Inferior parietal cortex (tissue), 1 donor: ENCODE data around the gene MAMDC4.
A peak's percentile ranks its signal among the peaks of the same experiment; 100 is the strongest.
"Not testable (repeated sequence)": the region's sequence is repeated elsewhere in the genome, so short reads cannot be mapped to it uniquely, and the experiment has no call there.

Experiments
- DNase-seq: peaks from one replicate; pipeline ENCODE4 v3.0.0-alpha.2; 2016; ENCODE audit errors: extremely low spot score

Gene MAMDC4

GRCh38 chr9:136851941-136852663, at the start of gene MAMDC4:
Gene MAMDC4, plus strand, starts transcription at chr9:136852346. Its CDS starts 71 bp downstream, at chr9:136852417.
- no peak for DNase-seq

GRCh38 chr9:136803009-136803550, 49.1 kb upstream of the MAMDC4 start:
- not testable (repeated sequence) for DNase-seq

- DNase-seq, result no peak
Measured at GRCh38 chr9:136803551-136804508, 48.3 kb upstream of the MAMDC4 start.

- no peak for DNase-seq
Measured at GRCh38 chr9:136804509-136805206, 47.5 kb upstream of the MAMDC4 start.

GRCh38 chr9:136805207-136805740, 46.9 kb upstream of the MAMDC4 start:
- no peak for DNase-seq

GRCh38 chr9:136806067-136806466, 46.1 kb upstream of the MAMDC4 start:
- DNase-seq, result no peak

GRCh38 chr9:136806631-136807201, 45.4 kb upstream of the MAMDC4 start:
- no peak for DNase-seq

- peak; percentile 60 for DNase-seq
Measured at GRCh38 chr9:136807281-136808074, 44.7 kb upstream of the MAMDC4 start, which contains the start of gene RABL6. Gene RABL6, plus strand, starts transcription at chr9:136807948. Its CDS starts 249 bp downstream, at chr9:136808197.

GRCh38 chr9:136808075-136808805, 43.9 kb upstream of the MAMDC4 start:
- DNase-seq, result no peak

- no peak for DNase-seq
Measured at GRCh38 chr9:136808806-136809158, 43.4 kb upstream of the MAMDC4 start.

GRCh38 chr9:136814725-136815421, 37.3 kb upstream of the MAMDC4 start:
- DNase-seq, result no peak

GRCh38 chr9:136815422-136815782, 36.7 kb upstream of the MAMDC4 start:
- DNase-seq, result no peak

- DNase-seq, result no peak
Measured at GRCh38 chr9:136820971-136821825, 30.9 kb upstream of the MAMDC4 start.

GRCh38 chr9:136821826-136822544, 30.2 kb upstream of the MAMDC4 start:
- no peak for DNase-seq

- DNase-seq, result no peak
Measured at GRCh38 chr9:136823136-136824046, 28.8 kb upstream of the MAMDC4 start.

GRCh38 chr9:136824496-136825225, 27.5 kb upstream of the MAMDC4 start:
- no peak for DNase-seq
